GM13977 (cell line): Measurements from ENCODE around the gene HHAT.

Experiments used
- DNase-seq: peaks from one replicate; pipeline ENCODE4 v3.0.0; 2012; ENCODE audit warnings: low spot score
- in situ Hi-C: fragments of 300-500 bp; cut with MboI; formaldehyde crosslinking; loops from one replicate; pipeline ENCODE4 v1.12.0; 2022; ENCODE audit warnings: low sequenced_read_pairs, low pct_unique_long_range_greater_than_20kb, mixed read lengths, inconsistent platforms; ENCODE audit not compliant: unreplicated experiment
- TF ChIP-seq, protein P1 (sequence below): IDR thresholded peaks from 2 replicates; pipeline ENCODE4 v1.5.1; 2012; ENCODE audit warnings: mild to moderate bottlenecking, control low read depth; ENCODE audit not compliant: insufficient read depth; ENCODE audit errors: extremely low read depth, missing control alignments

Gene HHAT

DNA sequence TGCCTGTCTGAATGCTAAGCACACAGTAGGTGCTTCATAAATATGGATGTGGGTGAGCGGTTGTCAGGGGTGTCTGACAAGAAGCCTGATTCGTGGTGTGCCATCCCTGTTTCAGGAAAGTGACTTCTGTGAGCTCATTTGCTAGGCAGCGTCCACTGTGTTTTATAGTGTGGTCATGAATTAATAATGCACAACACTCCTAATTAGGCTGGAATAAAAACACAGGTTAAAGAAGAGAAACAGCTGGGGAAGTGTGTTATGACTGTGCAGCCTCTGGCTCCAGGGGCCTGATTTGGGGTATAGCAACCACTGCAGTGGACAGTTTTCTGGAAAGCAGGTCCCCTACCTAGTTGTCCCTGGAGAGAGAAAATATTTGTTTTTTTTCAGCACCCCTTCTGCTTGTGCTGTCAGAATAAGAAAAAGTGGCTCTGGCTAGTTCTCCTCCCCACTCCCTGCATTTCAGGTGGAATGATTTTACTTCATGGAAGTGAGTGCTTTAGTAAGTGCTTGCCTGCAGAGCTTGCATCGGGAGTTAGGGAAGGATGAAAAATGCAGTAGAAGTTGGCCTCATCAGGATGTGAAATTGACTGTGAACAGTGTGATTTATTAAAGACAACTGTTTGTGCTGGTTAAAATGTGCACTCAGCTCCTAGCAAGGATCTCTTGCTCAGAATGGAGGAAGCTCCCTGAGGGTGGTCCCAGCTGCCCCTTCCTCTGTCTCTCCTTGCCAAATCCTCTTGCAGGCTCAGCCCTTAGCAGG is 333.8 kb downstream of the HHAT start:
- no peak for DNase-seq
- in situ Hi-C loops, result no loop called here
- TF ChIP-seq, protein P1, sequence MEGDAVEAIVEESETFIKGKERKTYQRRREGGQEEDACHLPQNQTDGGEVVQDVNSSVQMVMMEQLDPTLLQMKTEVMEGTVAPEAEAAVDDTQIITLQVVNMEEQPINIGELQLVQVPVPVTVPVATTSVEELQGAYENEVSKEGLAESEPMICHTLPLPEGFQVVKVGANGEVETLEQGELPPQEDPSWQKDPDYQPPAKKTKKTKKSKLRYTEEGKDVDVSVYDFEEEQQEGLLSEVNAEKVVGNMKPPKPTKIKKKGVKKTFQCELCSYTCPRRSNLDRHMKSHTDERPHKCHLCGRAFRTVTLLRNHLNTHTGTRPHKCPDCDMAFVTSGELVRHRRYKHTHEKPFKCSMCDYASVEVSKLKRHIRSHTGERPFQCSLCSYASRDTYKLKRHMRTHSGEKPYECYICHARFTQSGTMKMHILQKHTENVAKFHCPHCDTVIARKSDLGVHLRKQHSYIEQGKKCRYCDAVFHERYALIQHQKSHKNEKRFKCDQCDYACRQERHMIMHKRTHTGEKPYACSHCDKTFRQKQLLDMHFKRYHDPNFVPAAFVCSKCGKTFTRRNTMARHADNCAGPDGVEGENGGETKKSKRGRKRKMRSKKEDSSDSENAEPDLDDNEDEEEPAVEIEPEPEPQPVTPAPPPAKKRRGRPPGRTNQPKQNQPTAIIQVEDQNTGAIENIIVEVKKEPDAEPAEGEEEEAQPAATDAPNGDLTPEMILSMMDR, result no peak

- no peak for DNase-seq
- TF ChIP-seq, protein P1, result no peak
- in situ Hi-C loops, result no loop called here
Observed at GRCh38 chr1:210663730-210664573, 335.2 kb downstream of the HHAT start.

DNA sequence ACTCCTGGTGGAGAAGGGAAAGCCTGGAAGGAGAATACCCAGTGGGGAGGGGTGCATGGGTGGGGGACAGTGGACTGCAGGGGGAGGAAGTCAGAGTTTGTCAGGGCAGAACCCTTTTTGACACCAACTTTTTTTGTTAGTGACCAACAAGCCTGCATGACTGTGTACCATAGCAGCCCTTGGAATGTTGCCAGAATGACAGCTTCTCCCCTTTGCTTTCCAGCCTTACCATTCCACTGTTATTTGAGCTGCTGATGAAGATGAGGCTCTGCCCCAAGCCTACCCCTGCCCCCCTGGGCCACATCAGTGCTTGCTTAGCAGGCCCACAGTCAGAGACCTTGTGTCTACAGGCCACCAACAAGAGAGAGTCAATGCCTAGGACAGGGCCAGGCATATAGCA is 341.2 kb downstream of the HHAT start:
- in situ Hi-C loops, result no loop called here
- TF ChIP-seq, protein P1, result no peak
- DNase-seq, result no peak

- TF ChIP-seq, protein P1, result no peak
- in situ Hi-C loops, result no loop called here
- no peak for DNase-seq
Observed at GRCh38 chr1:210674151-210674550, 345.4 kb downstream of the HHAT start.

- in situ Hi-C loops, result no loop called here
- TF ChIP-seq, protein P1, result no peak
- no peak for DNase-seq
Observed at GRCh38 chr1:210676539-210676938, 347.8 kb downstream of the HHAT start.

- no peak for DNase-seq
- in situ Hi-C loops, result no loop called here
- TF ChIP-seq, protein P1, result no peak
Observed at GRCh38 chr1:210677533-210677932, 348.8 kb downstream of the HHAT start.
